Cerebellar nuclear complex (tissue), 1 donor: ENCODE measurements around the gene KCNE5.
"Not testable (repeated sequence)": the region's sequence is repeated elsewhere in the genome, so short reads cannot be mapped to it uniquely, and the experiment has no call there.

Experiments
- DNase-seq, 2 experiments: peaks; one replicate each; lab custom pipeline; 2025; lab: John Stamatoyannopoulos, UW

Gene KCNE5, protein sequence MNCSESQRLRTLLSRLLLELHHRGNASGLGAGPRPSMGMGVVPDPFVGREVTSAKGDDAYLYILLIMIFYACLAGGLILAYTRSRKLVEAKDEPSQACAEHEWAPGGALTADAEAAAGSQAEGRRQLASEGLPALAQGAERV

DNA sequence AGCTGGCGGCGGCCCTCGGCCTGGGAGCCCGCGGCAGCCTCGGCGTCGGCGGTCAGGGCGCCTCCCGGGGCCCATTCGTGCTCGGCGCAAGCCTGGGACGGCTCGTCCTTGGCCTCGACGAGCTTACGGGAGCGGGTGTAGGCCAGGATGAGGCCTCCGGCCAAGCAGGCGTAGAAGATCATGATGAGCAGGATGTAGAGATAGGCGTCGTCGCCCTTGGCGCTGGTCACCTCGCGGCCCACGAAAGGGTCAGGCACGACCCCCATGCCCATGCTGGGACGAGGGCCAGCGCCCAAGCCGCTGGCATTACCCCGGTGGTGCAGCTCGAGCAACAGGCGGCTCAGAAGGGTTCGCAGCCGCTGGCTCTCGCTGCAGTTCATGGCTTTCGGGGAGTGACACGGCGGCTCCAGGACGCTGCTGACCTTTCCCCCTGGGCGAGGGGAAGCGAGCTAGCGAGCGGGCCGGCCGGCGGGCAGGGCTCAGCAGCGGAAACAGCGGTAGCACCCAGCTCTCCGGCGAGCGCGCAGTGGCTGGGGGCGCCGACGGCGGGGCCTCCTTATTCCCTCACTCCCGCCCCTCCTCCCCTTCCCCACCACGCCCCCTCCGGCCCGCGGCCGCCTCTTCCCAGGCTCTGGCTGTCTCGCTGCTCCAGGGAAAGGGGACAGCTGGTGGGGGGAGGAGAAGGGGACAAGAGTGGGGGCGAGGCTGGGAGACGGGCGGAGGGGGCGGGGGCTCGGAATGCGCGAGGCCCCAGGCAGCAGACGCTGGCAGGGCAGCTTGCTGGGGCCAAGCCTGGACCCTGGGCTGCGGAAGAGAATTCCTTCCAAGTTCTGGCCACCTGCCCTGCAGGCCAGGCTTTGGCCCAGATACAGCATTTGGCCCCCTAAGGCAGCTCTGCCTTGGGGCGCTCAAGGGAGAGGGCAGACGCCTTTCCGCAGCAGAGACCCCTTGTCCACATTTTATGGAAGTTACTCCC is at the start of gene KCNE5:
Gene KCNE5 (minus strand): TSS at position 532 of the 976 bp plus-strand sequence. CDS start 152 bp downstream, at position 380.
- no peak for DNase-seq

- no peak for DNase-seq
Observed at GRCh38 chrX:109672239-109672638, 47.3 kb upstream of the KCNE5 start.

DNA sequence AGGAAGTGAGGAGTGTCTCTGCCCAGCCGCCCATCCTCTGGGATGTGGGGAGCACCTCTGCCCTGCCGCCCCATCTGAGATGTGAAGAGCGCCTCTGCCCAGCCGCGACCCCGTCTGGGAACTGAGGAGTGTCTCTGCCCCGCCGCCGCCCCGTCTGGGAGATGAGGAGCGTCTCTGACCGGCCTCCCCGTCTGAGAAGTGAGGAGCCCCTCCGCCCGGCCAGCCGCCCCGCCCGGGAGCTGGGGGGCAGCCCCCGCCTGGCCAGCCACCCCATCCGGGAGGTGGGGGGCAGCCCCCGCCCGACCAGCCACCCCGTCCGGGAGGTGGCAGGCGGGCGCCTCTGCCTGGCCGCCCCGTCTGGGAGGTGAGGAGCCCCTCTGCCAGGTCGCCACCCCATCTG is 46.2 kb upstream of the KCNE5 start:
- not testable (repeated sequence) for DNase-seq

DNA sequence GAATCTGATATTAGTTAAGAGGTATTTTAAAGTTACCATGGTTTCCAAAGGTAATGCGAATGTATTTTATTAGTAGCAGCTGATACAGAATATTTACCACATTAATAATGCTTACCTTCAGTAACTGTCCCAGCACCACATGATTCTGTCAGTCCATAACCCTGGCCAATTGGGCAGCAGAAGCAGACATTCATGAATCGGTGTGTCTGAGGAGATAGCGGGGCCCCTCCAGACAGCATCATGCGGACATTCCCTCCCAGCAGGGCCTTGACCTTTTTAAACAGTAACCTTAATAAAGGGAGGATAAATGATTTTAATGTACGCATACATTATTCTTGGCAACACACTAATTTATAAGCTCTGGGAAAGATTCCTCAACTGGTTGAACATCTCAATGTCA is 43.0 kb upstream of the KCNE5 start:
- DNase-seq = no peak

- DNase-seq = no peak
Observed at GRCh38 chrX:109660435-109661143, 35.6 kb upstream of the KCNE5 start.

DNA sequence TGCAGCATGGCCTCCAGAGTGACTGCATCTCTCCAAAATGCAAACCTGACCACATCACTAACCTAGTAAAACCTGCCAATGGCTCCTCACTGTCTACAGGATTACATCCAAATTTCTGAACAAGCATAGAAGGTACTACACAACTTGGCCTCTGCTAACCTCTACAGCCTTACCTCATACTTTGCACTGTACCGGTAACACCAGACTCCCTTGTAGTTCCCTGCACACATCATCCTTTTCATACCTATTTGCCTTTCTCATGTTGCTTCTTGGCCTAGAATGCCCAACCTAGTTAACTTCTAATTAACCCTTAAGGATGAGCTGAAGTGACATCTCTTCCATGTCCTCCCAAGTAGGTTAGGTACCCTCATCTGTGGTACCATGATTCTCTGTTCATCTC is 33.4 kb upstream of the KCNE5 start:
- no peak for DNase-seq

GRCh38 chrX:109657364-109657763 is 32.4 kb upstream of the KCNE5 start:
- DNase-seq = not testable (repeated sequence)

GRCh38 chrX:109656774-109657173 is 31.8 kb upstream of the KCNE5 start:
- no peak for DNase-seq

DNA sequence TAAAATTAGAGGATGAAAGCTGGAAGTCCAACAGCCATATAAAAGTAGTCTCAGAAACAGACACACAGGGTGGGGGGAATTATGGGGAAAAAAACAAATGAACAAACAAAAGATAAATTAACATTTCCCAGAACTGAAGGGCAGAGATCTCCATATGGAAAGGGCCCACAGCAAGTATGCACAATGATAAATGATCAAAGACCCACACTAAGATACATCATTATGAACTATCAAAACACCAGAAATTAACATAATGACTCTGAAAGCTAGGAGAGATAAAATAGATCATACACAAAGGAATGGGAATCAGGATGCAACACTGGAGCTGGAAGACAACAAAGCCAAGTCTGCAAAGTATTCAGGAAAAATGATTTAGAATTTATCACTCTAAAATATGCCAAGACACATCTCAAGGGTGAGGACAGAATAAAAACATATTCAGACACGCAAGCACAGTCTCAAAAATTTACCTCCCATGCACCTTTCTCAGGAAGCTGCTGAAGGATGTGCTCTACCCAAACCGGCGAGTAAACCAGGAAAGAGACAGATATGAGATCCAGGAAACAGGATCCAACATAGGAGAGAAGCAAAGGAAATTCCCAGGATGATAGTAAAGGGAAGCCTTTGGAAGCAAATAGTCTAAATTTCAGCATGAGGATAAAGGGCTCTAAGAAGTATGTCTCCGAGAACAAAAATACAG is 30.7 kb upstream of the KCNE5 start:
- no peak for DNase-seq

- no peak for DNase-seq
Observed at GRCh38 chrX:109654516-109655109, 29.6 kb upstream of the KCNE5 start.

DNA sequence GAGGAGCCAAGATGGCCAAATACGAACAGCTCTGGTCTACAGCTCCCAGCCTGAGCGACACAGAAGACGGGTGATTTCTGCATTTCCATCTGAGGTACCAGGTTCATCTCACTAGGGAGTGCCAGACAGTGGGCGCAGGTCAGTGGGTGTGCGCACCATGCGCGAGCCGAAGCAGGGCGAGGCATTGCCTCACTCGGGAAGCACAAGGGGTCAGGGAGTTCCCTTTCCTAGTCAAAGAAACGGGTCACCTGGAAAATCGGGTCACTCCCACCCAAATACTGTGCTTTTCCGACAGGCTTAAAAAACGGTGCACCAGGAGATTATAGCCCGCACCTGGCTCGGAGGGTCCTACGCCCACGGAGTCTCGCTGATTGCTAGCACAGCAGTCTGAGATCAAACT is 19.7 kb upstream of the KCNE5 start:
- DNase-seq = not testable (repeated sequence)

- no peak for DNase-seq
Observed at GRCh38 chrX:109643687-109644086, 18.7 kb upstream of the KCNE5 start.

DNA sequence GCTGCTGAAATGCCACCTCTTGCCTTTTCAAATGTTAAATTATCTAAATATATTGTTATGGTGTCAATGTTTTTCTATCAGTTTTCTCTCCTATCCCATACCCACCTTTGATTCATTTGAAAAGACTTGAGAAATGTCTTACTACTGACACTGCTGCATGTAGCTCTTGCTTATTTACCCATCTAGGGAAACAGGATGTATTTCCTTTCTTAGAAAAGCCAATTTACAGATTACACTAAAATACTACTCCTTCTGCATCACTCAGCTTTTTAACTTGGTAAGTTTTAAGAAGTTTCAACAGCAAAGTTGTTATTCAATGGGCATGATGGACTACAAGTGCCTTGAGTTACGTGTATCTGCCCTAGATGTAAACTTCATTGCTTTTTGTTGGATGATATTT is 13.2 kb upstream of the KCNE5 start:
- no peak for DNase-seq

DNA sequence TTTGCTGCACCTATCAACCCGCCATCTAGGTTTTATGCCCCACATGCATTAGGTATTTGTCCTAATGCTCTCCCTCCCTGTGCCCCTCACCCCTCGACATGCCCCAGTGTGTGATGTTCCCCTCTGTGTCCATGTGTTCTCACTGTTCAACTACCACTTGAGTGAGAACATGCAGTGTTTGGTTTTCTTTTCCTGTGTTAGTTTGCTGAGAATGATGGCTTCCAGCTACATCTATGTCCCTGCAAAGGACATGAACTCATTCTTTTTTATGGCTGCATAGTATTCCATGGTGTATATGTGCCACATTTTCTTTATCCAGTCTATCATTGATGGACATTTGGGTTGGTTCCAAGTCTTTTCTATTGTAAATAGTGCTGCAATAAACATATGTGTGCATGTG is 12.5 kb upstream of the KCNE5 start:
- DNase-seq = not testable (repeated sequence)

GRCh38 chrX:109635146-109635545 is 10.2 kb upstream of the KCNE5 start:
- DNase-seq = no peak

DNA sequence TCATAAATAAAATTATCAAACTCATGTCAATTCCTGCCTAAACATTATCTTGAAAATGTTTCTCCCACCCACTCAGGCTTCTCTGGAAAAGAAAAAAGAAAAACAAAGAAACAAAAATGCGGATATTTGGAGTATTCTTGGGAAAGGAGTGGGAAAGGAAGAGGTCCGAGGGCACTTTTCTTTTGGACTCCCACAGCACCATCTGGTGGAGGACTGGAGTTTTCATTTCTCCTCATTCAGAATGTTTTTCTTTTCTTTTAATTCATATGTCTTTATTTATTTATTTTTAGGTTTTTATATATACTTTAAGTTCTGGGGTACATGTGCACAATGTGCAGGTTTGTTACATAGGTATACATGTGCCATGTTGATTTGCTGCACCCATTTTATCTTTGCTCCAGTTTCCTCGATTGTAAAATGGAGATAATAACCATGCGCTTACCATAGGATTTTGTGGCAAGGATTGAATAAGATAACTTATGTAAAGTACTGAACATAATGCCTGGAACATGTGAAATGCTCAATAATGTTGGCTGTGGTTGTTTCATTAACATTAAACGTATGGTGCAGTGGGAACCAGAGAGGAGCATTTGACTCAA is 8.0 kb upstream of the KCNE5 start:
- DNase-seq = no peak

DNA sequence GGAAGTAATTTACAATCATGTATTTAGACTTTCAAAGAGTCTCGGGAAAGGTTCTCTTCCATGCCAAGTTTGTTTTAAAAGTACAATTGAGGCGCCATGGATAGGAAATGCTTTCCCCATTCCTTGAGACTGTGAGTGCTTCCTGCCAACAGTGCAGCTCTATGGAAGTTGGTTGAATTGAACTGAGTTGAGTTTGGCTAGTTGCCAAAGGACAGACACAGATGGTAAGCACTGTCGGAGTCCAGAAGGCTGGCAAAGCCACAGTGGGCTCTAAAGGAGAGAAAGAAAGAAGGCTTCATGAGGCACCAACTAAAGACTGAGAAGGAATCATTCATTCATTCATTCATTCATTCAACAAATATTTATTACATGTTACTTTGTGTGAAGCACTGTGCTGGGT is 4.3 kb upstream of the KCNE5 start:
- DNase-seq = peak in 1 of 2 experiments; percentile 62

DNA sequence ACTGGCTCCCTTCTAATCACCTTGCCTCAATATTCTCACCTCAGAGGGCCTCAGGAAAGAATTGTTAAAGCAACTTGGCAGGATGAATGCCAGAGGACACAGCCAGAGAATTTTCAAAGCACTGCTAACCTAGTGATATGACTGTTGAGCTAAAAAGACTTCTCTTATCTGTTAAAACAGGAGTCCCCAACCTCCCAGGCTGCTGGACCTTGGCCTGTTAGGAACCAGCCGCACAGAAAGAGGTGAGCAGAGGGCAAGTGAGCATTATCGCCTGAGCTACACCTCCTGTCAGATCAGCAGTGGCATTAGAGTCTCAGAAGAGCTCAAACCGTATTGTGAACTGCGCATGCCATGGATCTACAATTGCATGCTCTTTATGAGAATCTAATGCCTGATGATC is 1.7 kb upstream of the KCNE5 start:
- no peak for DNase-seq

- DNase-seq = no peak
Observed at GRCh38 chrX:109623997-109624396, 975 bp downstream of the KCNE5 start.

DNA sequence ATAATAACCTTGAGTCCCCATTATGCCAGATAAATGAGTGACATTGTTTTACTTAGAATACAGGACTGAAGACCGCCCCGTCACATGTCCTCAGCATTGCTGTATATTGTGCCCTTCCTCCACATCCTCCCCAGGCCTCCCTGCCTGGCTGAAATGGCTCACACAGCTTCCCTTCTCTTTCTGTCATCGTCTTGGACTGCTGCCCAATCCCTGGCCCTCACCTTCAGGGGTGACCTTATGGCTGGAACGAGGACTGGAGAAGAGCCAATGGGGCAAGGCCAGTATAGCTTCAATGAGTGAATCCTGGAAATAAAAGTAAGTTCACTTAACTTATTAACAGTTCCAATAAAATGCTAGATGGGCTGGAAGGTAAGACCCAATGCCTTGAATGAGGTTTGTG is 2.7 kb downstream of the KCNE5 start:
- no peak for DNase-seq

DNA sequence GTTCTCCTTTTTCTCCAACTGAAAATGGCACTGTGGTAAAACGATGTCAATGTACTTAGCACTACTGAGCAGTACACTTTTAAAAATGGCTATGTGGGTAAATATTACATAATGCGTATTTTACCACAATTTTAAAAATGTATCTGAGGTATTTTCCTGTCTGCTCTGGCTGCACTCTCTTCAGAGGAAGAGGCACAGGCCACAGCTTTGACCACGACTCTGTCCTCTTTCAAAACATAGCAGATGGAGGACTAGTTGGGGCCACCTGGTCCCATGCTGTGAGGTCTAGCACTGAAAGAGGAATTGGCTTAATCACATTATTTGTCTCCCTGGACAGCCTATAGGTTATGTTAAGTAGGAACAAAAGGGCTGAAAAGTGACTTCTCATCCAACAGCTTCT is 5.2 kb downstream of the KCNE5 start:
- DNase-seq = peak; percentile 9 to 10
